WTC11 (cell line): Measurements from ENCODE around the gene F11R. TPM values are rescaled to one million over a fixed set of nuclear protein-coding genes. Genes with fewer than 3 reads are reported as not detected.

ENCODE experiments used
- ATAC-seq: fragments of 200-7000 bp; cut with Tn5 transposase; 2 replicates; pipeline ENCODE4 v1.10.0; 2021; ENCODE audit warnings: mild to moderate bottlenecking, moderate library complexity
- CTCF ChIA-PET: fragments of 300-600 bp; sonication (Branson Sonifier 250); formaldehyde crosslinking; loops from one replicate; lab custom pipeline; 2021; ENCODE audit warnings: antibody characterized with exemption; lab: Charles Lee
- POLR2A ChIA-PET: fragments of 350-600 bp; sonication (Branson Sonifier 250); formaldehyde crosslinking; loops from one replicate; lab custom pipeline; 2021; ENCODE audit warnings: antibody characterized with exemption; lab: Charles Lee
- DNase-seq: peaks from one replicate; pipeline ENCODE4 v3.0.0; 2021; ENCODE audit warnings: low spot score
- H3K27ac Mint-ChIP-seq: 2 replicates; pipeline ENCODE4 v1.8.0; 2021; ENCODE audit warnings: mixed read lengths
- H3K27me3 Mint-ChIP-seq: 2 replicates; pipeline ENCODE4 v1.8.0; 2021; ENCODE audit warnings: low read depth, mild to moderate bottlenecking, moderate library complexity, mixed read lengths
- H3K36me3 Mint-ChIP-seq: 2 replicates; pipeline ENCODE4 v1.8.0; 2021; ENCODE audit warnings: mixed read lengths
- H3K4me1 Mint-ChIP-seq: 2 replicates; pipeline ENCODE4 v1.8.0; 2022; ENCODE audit warnings: mixed read lengths
- H3K4me3 Mint-ChIP-seq: 2 replicates; pipeline ENCODE4 v1.8.0; 2021; ENCODE audit warnings: mild to moderate bottlenecking, moderate library complexity, mixed read lengths
- H3K9me3 Mint-ChIP-seq: 2 replicates; pipeline ENCODE4 v1.8.0; 2021; ENCODE audit warnings: mixed read lengths
- E2F1 ChIP-seq: sonication (generic); formaldehyde crosslinking; IDR thresholded peaks from 2 replicates; pipeline ENCODE4 v1.8.0; 2022; ENCODE audit warnings: mild to moderate bottlenecking, missing genetic modification reagents
- EMX1 ChIP-seq: fragments of 250-450 bp; sonication (Bioruptor Pico); IDR thresholded peaks from 2 replicates; pipeline ENCODE4 v1.8.0; 2021; ENCODE audit warnings: mild to moderate bottlenecking
- HMGXB4 ChIP-seq: sonication (generic); formaldehyde crosslinking; IDR thresholded peaks from 2 replicates; pipeline ENCODE4 v1.8.1; 2023; ENCODE audit warnings: mild to moderate bottlenecking, moderate library complexity, missing genetic modification reagents
- IRF1 ChIP-seq: sonication (generic); formaldehyde crosslinking; IDR thresholded peaks from 2 replicates; pipeline ENCODE4 v1.8.0; 2023; ENCODE audit warnings: missing genetic modification reagents
- KAT7 ChIP-seq: sonication (generic); formaldehyde crosslinking; IDR thresholded peaks from 2 replicates; pipeline ENCODE4 v1.8.1; 2023; ENCODE audit warnings: missing genetic modification reagents, mild to moderate bottlenecking, borderline replicate concordance
- NR3C1 ChIP-seq: sonication (generic); formaldehyde crosslinking; conservative IDR thresholded peaks from 2 replicates; pipeline ENCODE4 v1.8.1; 2023; ENCODE audit warnings: low read depth, mild to moderate bottlenecking, missing genetic modification reagents
- PRRX2 ChIP-seq: fragments of 250-450 bp; sonication (Bioruptor Pico); IDR thresholded peaks from 2 replicates; pipeline ENCODE4 v1.8.0; 2021; ENCODE audit warnings: mild to moderate bottlenecking
- SMAD3 ChIP-seq: sonication (generic); formaldehyde crosslinking; IDR thresholded peaks from 2 replicates; pipeline ENCODE4 v1.8.0; 2022; ENCODE audit warnings: missing genetic modification reagents, mild to moderate bottlenecking, borderline replicate concordance
- ZNF138 ChIP-seq: sonication (generic); formaldehyde crosslinking; conservative IDR thresholded peaks from 2 replicates; pipeline ENCODE4 v1.8.1; 2022; ENCODE audit warnings: mild to moderate bottlenecking, moderate library complexity, missing genetic modification reagents
- ZNF219 ChIP-seq: sonication (generic); formaldehyde crosslinking; IDR thresholded peaks from 2 replicates; pipeline ENCODE4 v1.8.0; 2023; ENCODE audit warnings: missing genetic modification reagents, mild to moderate bottlenecking, borderline replicate concordance
- total RNA-seq: library from RNA; stranded (reverse); gene quantifications from 3 replicates; pipeline ENCODE4 v1.2.3, GENCODE V29; 2021
- TF ChIP-seq, protein P1 (sequence below): sonication (generic); formaldehyde crosslinking; IDR thresholded peaks from 2 replicates; pipeline ENCODE4 v1.8.1; 2023; ENCODE audit warnings: mild to moderate bottlenecking, missing genetic modification reagents
- TF ChIP-seq, protein P2 (sequence below): sonication (generic); formaldehyde crosslinking; IDR thresholded peaks from 2 replicates; pipeline ENCODE4 v1.8.1; 2023; ENCODE audit warnings: mild to moderate bottlenecking, missing genetic modification reagents, borderline replicate concordance
- TF ChIP-seq, protein P3 (sequence below): sonication (generic); formaldehyde crosslinking; IDR thresholded peaks from 2 replicates; pipeline ENCODE4 v1.8.1; 2022; ENCODE audit warnings: low read depth, missing genetic modification reagents, borderline replicate concordance
- TF ChIP-seq, protein P4 (sequence below): sonication (generic); formaldehyde crosslinking; IDR thresholded peaks from 2 replicates; pipeline ENCODE4 v1.8.0; 2023; ENCODE audit warnings: missing genetic modification reagents, mild to moderate bottlenecking, borderline replicate concordance
- TF ChIP-seq, protein P5 (sequence below): sonication (generic); formaldehyde crosslinking; IDR thresholded peaks from 2 replicates; pipeline ENCODE4 v1.8.1; 2023; ENCODE audit warnings: mild to moderate bottlenecking, missing genetic modification reagents
- TF ChIP-seq, protein P6 (sequence below): sonication (generic); formaldehyde crosslinking; conservative IDR thresholded peaks from 2 replicates; pipeline ENCODE4 v1.8.1; 2022; ENCODE audit warnings: mild to moderate bottlenecking, missing genetic modification reagents

The F11R gene
- total RNA-seq, 1 experiment from 2014 or later = 202 TPM

GRCh38 chr1:161020509-161021164 lies at the start of gene F11R (continued):
- TF ChIP-seq, protein P1, sequence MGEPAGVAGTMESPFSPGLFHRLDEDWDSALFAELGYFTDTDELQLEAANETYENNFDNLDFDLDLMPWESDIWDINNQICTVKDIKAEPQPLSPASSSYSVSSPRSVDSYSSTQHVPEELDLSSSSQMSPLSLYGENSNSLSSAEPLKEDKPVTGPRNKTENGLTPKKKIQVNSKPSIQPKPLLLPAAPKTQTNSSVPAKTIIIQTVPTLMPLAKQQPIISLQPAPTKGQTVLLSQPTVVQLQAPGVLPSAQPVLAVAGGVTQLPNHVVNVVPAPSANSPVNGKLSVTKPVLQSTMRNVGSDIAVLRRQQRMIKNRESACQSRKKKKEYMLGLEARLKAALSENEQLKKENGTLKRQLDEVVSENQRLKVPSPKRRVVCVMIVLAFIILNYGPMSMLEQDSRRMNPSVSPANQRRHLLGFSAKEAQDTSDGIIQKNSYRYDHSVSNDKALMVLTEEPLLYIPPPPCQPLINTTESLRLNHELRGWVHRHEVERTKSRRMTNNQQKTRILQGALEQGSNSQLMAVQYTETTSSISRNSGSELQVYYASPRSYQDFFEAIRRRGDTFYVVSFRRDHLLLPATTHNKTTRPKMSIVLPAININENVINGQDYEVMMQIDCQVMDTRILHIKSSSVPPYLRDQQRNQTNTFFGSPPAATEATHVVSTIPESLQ = 0 out of 2 replicates have a peak, but pooled peaks have one; percentile 35
- 0 out of 2 replicates have a peak, but pooled peaks have one; percentile 15 for TF ChIP-seq SMAD3 (CRISPR knock-in tag)
- TF ChIP-seq, protein P2, sequence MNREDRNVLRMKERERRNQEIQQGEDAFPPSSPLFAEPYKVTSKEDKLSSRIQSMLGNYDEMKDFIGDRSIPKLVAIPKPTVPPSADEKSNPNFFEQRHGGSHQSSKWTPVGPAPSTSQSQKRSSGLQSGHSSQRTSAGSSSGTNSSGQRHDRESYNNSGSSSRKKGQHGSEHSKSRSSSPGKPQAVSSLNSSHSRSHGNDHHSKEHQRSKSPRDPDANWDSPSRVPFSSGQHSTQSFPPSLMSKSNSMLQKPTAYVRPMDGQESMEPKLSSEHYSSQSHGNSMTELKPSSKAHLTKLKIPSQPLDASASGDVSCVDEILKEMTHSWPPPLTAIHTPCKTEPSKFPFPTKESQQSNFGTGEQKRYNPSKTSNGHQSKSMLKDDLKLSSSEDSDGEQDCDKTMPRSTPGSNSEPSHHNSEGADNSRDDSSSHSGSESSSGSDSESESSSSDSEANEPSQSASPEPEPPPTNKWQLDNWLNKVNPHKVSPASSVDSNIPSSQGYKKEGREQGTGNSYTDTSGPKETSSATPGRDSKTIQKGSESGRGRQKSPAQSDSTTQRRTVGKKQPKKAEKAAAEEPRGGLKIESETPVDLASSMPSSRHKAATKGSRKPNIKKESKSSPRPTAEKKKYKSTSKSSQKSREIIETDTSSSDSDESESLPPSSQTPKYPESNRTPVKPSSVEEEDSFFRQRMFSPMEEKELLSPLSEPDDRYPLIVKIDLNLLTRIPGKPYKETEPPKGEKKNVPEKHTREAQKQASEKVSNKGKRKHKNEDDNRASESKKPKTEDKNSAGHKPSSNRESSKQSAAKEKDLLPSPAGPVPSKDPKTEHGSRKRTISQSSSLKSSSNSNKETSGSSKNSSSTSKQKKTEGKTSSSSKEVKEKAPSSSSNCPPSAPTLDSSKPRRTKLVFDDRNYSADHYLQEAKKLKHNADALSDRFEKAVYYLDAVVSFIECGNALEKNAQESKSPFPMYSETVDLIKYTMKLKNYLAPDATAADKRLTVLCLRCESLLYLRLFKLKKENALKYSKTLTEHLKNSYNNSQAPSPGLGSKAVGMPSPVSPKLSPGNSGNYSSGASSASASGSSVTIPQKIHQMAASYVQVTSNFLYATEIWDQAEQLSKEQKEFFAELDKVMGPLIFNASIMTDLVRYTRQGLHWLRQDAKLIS (CRISPR knock-in tag) = no peak
- TF ChIP-seq, protein P3, sequence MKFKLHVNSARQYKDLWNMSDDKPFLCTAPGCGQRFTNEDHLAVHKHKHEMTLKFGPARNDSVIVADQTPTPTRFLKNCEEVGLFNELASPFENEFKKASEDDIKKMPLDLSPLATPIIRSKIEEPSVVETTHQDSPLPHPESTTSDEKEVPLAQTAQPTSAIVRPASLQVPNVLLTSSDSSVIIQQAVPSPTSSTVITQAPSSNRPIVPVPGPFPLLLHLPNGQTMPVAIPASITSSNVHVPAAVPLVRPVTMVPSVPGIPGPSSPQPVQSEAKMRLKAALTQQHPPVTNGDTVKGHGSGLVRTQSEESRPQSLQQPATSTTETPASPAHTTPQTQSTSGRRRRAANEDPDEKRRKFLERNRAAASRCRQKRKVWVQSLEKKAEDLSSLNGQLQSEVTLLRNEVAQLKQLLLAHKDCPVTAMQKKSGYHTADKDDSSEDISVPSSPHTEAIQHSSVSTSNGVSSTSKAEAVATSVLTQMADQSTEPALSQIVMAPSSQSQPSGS = no peak
- TF ChIP-seq HMGXB4 = peak; percentile 23; the same call in 1 of the 2 replicates
- peak; percentile 68; the same call in 1 of the 2 replicates for TF ChIP-seq IRF1

DNA sequence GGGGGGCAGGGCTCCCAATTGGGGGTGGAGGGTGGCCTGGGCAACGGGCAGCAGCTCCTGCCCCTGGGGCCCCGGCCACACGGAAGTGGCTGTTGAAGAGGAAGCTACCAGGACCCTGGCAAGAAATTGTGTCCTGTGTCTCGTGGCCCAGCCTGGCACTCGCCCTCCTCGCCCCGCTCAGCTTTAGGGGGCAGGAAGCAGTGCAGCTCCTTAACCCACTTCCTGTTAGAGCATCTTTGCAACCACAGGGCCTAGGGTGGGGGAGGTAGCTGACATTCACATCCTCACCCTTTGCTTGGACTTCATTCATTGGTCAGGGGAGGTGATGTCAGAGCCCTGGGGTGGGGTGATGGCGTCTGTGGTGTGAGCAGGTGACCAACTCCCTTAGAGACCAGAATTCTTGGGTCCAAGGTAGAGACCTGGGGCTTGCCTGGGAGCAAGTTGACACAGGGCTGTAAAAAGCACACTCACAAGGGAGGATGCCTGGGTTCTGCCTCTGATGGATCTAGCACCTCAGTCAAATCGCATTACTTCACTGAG lies 48.8 kb upstream of the F11R start, which contains the start of gene ARHGAP30:
Gene ARHGAP30 (minus strand): TSS at position 161 of the 540 bp plus-strand sequence. CDS start 267 bp downstream, outside the sequence.
- H3K4me3 Mint-ChIP-seq = no peak within 1 kb of the TSS
- no peaks in the 10 kb centered on the region for H3K36me3 Mint-ChIP-seq
- no peak within 1 kb of the TSS; the same call in 1 of the 2 replicates for H3K27ac Mint-ChIP-seq
- DNase-seq (no peak), ATAC-seq (peak; percentile 31; the same call in 1 of the 2 replicates)
- CTCF ChIA-PET = interaction anchor here (0.6 to 4.1 kb wide), 7 partner anchors 9 to 116 kb away, joined by 3 to 109 read pairs (median 4); partner anchors contain the start of genes KLHDC9 and NECTIN4
- peaks cover 20% of the 10 kb centered on the region for H3K4me1 Mint-ChIP-seq
- POLR2A ChIA-PET = interaction anchor here (2.4 kb wide), 1 partner anchor 24 kb away, joined by 11 read pairs; the partner anchor contains the start of gene USF1
- H3K9me3 Mint-ChIP-seq = no peaks in the 10 kb centered on the region
- H3K27me3 Mint-ChIP-seq = peaks cover 4% of the 10 kb centered on the region; the same call in 1 of the 2 replicates
- TF ChIP-seq, protein P4, sequence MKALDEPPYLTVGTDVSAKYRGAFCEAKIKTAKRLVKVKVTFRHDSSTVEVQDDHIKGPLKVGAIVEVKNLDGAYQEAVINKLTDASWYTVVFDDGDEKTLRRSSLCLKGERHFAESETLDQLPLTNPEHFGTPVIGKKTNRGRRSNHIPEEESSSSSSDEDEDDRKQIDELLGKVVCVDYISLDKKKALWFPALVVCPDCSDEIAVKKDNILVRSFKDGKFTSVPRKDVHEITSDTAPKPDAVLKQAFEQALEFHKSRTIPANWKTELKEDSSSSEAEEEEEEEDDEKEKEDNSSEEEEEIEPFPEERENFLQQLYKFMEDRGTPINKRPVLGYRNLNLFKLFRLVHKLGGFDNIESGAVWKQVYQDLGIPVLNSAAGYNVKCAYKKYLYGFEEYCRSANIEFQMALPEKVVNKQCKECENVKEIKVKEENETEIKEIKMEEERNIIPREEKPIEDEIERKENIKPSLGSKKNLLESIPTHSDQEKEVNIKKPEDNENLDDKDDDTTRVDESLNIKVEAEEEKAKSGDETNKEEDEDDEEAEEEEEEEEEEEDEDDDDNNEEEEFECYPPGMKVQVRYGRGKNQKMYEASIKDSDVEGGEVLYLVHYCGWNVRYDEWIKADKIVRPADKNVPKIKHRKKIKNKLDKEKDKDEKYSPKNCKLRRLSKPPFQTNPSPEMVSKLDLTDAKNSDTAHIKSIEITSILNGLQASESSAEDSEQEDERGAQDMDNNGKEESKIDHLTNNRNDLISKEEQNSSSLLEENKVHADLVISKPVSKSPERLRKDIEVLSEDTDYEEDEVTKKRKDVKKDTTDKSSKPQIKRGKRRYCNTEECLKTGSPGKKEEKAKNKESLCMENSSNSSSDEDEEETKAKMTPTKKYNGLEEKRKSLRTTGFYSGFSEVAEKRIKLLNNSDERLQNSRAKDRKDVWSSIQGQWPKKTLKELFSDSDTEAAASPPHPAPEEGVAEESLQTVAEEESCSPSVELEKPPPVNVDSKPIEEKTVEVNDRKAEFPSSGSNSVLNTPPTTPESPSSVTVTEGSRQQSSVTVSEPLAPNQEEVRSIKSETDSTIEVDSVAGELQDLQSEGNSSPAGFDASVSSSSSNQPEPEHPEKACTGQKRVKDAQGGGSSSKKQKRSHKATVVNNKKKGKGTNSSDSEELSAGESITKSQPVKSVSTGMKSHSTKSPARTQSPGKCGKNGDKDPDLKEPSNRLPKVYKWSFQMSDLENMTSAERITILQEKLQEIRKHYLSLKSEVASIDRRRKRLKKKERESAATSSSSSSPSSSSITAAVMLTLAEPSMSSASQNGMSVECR (CRISPR knock-in tag) = no peak
- TF ChIP-seq KAT7 (CRISPR knock-in tag) (no peak), ZNF219 (CRISPR knock-in tag) (no peak), EMX1 (CRISPR knock-in tag) (no peak), ZNF138 (CRISPR knock-in tag) (no peak), NR3C1 (CRISPR knock-in tag) (no peak), PRRX2 (CRISPR knock-in tag) (no peak), E2F1 (CRISPR knock-in tag) (no peak)
- TF ChIP-seq, protein P5, sequence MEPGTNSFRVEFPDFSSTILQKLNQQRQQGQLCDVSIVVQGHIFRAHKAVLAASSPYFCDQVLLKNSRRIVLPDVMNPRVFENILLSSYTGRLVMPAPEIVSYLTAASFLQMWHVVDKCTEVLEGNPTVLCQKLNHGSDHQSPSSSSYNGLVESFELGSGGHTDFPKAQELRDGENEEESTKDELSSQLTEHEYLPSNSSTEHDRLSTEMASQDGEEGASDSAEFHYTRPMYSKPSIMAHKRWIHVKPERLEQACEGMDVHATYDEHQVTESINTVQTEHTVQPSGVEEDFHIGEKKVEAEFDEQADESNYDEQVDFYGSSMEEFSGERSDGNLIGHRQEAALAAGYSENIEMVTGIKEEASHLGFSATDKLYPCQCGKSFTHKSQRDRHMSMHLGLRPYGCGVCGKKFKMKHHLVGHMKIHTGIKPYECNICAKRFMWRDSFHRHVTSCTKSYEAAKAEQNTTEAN (CRISPR knock-in tag) = no peak
- TF ChIP-seq, protein P6, sequence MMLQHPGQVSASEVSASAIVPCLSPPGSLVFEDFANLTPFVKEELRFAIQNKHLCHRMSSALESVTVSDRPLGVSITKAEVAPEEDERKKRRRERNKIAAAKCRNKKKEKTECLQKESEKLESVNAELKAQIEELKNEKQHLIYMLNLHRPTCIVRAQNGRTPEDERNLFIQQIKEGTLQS (CRISPR knock-in tag) = no peak
